Neural progenitor cell (in vitro differentiated cells): ENCODE measurements around the gene PSMA3.

ENCODE experiments used
- CTCF ChIP-seq: fragments of 200-600 bp; sonication (generic); IDR thresholded peaks from 2 replicates; pipeline ENCODE4 v1.5.1; 2017; ENCODE audit warnings: antibody characterized with exemption, mild to moderate bottlenecking
- EZH2phosphoT487 ChIP-seq: fragments of 200-600 bp; sonication (generic); IDR thresholded peaks from 2 replicates; pipeline ENCODE4 v1.6.1; 2017; ENCODE audit warnings: antibody characterized with exemption

GRCh38 chr14:58288106-58288792 is 43.6 kb downstream of the PSMA3 start:
- TF ChIP-seq CTCF = no peak
- no peak for TF ChIP-seq EZH2phosphoT487
